GM18507 (cell line): Measurements from ENCODE around the gene DLX2.
"Not testable (repeated sequence)": the region's sequence is repeated elsewhere in the genome, so short reads cannot be mapped to it uniquely, and the experiment has no call there.

Experiments
- DNase-seq: peaks from one replicate; pipeline ENCODE4 v3.0.0; 2011; ENCODE audit warnings: low read depth; ENCODE audit not compliant: insufficient read length; ENCODE audit errors: extremely low spot score
- FAIRE-seq: peaks from 2 replicates; lab custom pipeline; 2011; peaks lifted over from hg19 to GRCh38; lab: Jason Lieb, UNC

DLX2 gene

GRCh38 chr2:172065111-172065510 lies 37.6 kb downstream of the DLX2 start:
- FAIRE-seq, result no peak
- DNase-seq, result no peak

- DNase-seq (no peak), FAIRE-seq (no peak)
Observed at GRCh38 chr2:172063446-172063845, 39.3 kb downstream of the DLX2 start.

- DNase-seq, result no peak
- no peak for FAIRE-seq
Observed at GRCh38 chr2:172062402-172063004, 40.2 kb downstream of the DLX2 start.

- not testable (repeated sequence) for FAIRE-seq, DNase-seq
Observed at GRCh38 chr2:172060118-172060517, 42.6 kb downstream of the DLX2 start.

GRCh38 chr2:172058660-172059059 lies 44.0 kb downstream of the DLX2 start:
- DNase-seq (no peak), FAIRE-seq (no peak)

- no peak for FAIRE-seq
Observed at GRCh38 chr2:172056293-172056692, 46.4 kb downstream of the DLX2 start.

GRCh38 chr2:172053486-172053885 lies 49.2 kb downstream of the DLX2 start:
- FAIRE-seq, result no peak
- no peak for DNase-seq

More at GRCh38 chr2:172056293-172056692, 46.4 kb downstream of the DLX2 start:
- DNase-seq, result no peak

- DNase-seq (no peak), FAIRE-seq (no peak)
Observed at GRCh38 chr2:172052000-172052983, 50.4 kb downstream of the DLX2 start.

- no peak for FAIRE-seq
Observed at GRCh38 chr2:172050479-172051125, 52.1 kb downstream of the DLX2 start.

GRCh38 chr2:172049567-172050120 lies 53.1 kb downstream of the DLX2 start:
- DNase-seq (no peak), FAIRE-seq (no peak)

More at GRCh38 chr2:172050479-172051125, 52.1 kb downstream of the DLX2 start:
- no peak for DNase-seq
